H1 (cell line): ENCODE results near the gene PAWR. TPM values are rescaled to one million over a fixed set of nuclear protein-coding genes. Genes with fewer than 3 reads are reported as not detected.

ENCODE experiments used
- CTCF ChIA-PET: fragments of 300-600 bp; sonication (Branson Sonifier 250); formaldehyde crosslinking; loops from one replicate; lab custom pipeline; 2021; ENCODE audit not compliant: partially characterized antibody; lab: Charles Lee
- POLR2A ChIA-PET: fragments of 300-600 bp; sonication (Branson Sonifier 250); formaldehyde crosslinking; loops from one replicate; lab custom pipeline; 2021; ENCODE audit warnings: inconsistent platforms; ENCODE audit not compliant: partially characterized antibody; lab: Charles Lee
- DNase-seq, 2 experiments: peaks; one replicate each; pipeline versions ENCODE4 v3.0.0 to v3.0.0-alpha.2; 2010 to 2022; ENCODE audit warnings: low spot score in 2 of 2, low read depth in 1 of 2, mixed read lengths in 1 of 2
- FAIRE-seq: peaks from 2 replicates; lab custom pipeline; 2011; peaks lifted over from hg19 to GRCh38; lab: Jason Lieb, UNC
- H2AFZ ChIP-seq: 2 replicates; pipeline ENCODE4 v1.8.1; 2012; ENCODE audit warnings: low read length, inconsistent platforms
- H2AK5ac ChIP-seq: 2 replicates; pipeline ENCODE4 v1.6.1; 2013; ENCODE audit warnings: low read depth, low read length
- H2BK120ac ChIP-seq: replicated peaks from 2 replicates; pipeline ENCODE3; 2013; ENCODE audit warnings: low read depth, low read length, inconsistent platforms
- H2BK12ac ChIP-seq: 2 replicates; pipeline ENCODE4 v1.6.1; 2013; ENCODE audit warnings: low read depth, low read length
- H2BK15ac ChIP-seq: 2 replicates; pipeline ENCODE4 v1.6.1; 2013; ENCODE audit warnings: low read length
- H2BK20ac ChIP-seq: 2 replicates; pipeline ENCODE4 v1.6.1; 2013; ENCODE audit warnings: low read length
- H2BK5ac ChIP-seq: 2 replicates; pipeline ENCODE4 v1.6.1; 2013; ENCODE audit warnings: low read depth, low read length
- H3K14ac ChIP-seq: 2 replicates; pipeline ENCODE4 v1.6.1; 2013; ENCODE audit warnings: inconsistent platforms; ENCODE audit not compliant: insufficient read length
- H3K18ac ChIP-seq: 2 replicates; pipeline ENCODE4 v1.6.1; 2013; ENCODE audit warnings: low read length; ENCODE audit errors: extremely low read depth
- H3K23ac ChIP-seq: 2 replicates; pipeline ENCODE4 v1.6.1; 2013; ENCODE audit warnings: inconsistent platforms; ENCODE audit not compliant: insufficient read length
- H3K23me2 ChIP-seq: 2 replicates; pipeline ENCODE4 v1.6.1; 2013; ENCODE audit warnings: low read depth, low read length
- H3K27ac ChIP-seq: 2 replicates; pipeline ENCODE4 v1.6.1; 2011; ENCODE audit warnings: low read depth, low read length, inconsistent platforms
- H3K27me3 ChIP-seq, 4 experiments: replicated peaks in 1 of 4; 1 replicate in 1 of 4; 2 replicates in 3 of 4; pipeline versions ENCODE4 v1.6.1 to v1.8.1; 2011 to 2013; ENCODE audit warnings: low read length in 3 of 4, mild to moderate bottlenecking in 3 of 4, inconsistent platforms in 2 of 4, mixed read lengths in 2 of 4, moderate library complexity in 1 of 4; ENCODE audit not compliant: control insufficient read depth in 3 of 4, insufficient read depth in 3 of 4; ENCODE audit errors: extremely low read depth in 1 of 4
- H3K36me3 ChIP-seq, 4 experiments: 2 replicates each; pipeline versions ENCODE4 v1.6.1 to v1.8.1; 2011 to 2013; ENCODE audit warnings: mild to moderate bottlenecking in 4 of 4, low read length in 3 of 4, moderate library complexity in 2 of 4, control low read depth in 1 of 4, inconsistent platforms in 1 of 4; ENCODE audit not compliant: insufficient read depth in 4 of 4, control insufficient read depth in 2 of 4
- H3K4ac ChIP-seq: replicated peaks from 2 replicates; pipeline ENCODE3; 2013; ENCODE audit warnings: low read length, low read depth, mixed read lengths, inconsistent platforms; ENCODE audit not compliant: insufficient read length
- H3K4me1 ChIP-seq, 4 experiments: replicated peaks in 1 of 4; 1 replicate in 1 of 4; 2 replicates in 3 of 4; pipeline versions ENCODE4 v1.6.1 to v1.8.1; 2011 to 2013; ENCODE audit warnings: low read length in 3 of 4, inconsistent platforms in 2 of 4, mixed read lengths in 1 of 4; ENCODE audit not compliant: insufficient read depth in 4 of 4, control insufficient read depth in 3 of 4
- H3K4me2 ChIP-seq, 2 experiments: 2 replicates each; pipeline versions ENCODE4 v1.6.1 to v1.8.1; 2011 to 2013; ENCODE audit warnings: low read depth in 2 of 2, low read length in 2 of 2, control low read depth in 1 of 2, inconsistent platforms in 1 of 2, mild to moderate bottlenecking in 1 of 2; ENCODE audit not compliant: insufficient read depth in 1 of 2
- H3K4me3 ChIP-seq, 4 experiments: fragments of 200-600, 300-600 bp in 1 of 4; sonication (generic), shearing (Covaris generic), sonication (Bioruptor Twin) in 1 of 4; 2 replicates each; pipeline versions ENCODE4 v1.5.1 to v1.8.1; 2011 to 2016; ENCODE audit warnings: low read length in 4 of 4, low read depth in 3 of 4, control low read depth in 2 of 4, inconsistent platforms in 2 of 4, mild to moderate bottlenecking in 2 of 4, mixed read lengths in 1 of 4, moderate library complexity in 1 of 4; ENCODE audit not compliant: insufficient read depth in 2 of 4; ENCODE audit errors: extremely low read depth in 1 of 4
- H3K56ac ChIP-seq: replicated peaks from 2 replicates; pipeline ENCODE3; 2013; ENCODE audit warnings: low read depth, mild to moderate bottlenecking, mixed read lengths, low read length, inconsistent platforms; ENCODE audit not compliant: insufficient read length
- H3K79me1 ChIP-seq: 2 replicates; pipeline ENCODE4 v1.6.1; 2013; ENCODE audit warnings: low read depth, low read length, control low read depth
- H3K79me2 ChIP-seq, 2 experiments: 2 replicates each; pipeline versions ENCODE4 v1.6.1 to v1.8.1; 2012 to 2013; ENCODE audit warnings: low read length in 2 of 2, mild to moderate bottlenecking in 2 of 2, inconsistent platforms in 1 of 2; ENCODE audit not compliant: insufficient read depth in 2 of 2, control insufficient read depth in 1 of 2
- H3K9ac ChIP-seq, 4 experiments: replicated peaks in 1 of 4; 1 replicate in 1 of 4; 2 replicates in 3 of 4; pipeline versions ENCODE4 v1.6.1 to v1.8.1; 2011 to 2013; ENCODE audit warnings: low read depth in 3 of 4, low read length in 3 of 4, control low read depth in 2 of 4, mild to moderate bottlenecking in 2 of 4, moderate library complexity in 2 of 4, inconsistent platforms in 1 of 4; ENCODE audit errors: extremely low read depth in 1 of 4
- H3K9me3 ChIP-seq, 2 experiments: 2 replicates each; pipeline versions ENCODE4 v1.6.1 to v1.8.1; 2012 to 2013; ENCODE audit warnings: mild to moderate bottlenecking in 2 of 2, moderate library complexity in 2 of 2, control low read depth in 1 of 2, inconsistent platforms in 1 of 2, low read depth in 1 of 2, low read length in 1 of 2, mixed read lengths in 1 of 2; ENCODE audit not compliant: insufficient read depth in 2 of 2
- H4K20me1 ChIP-seq, 2 experiments: replicated peaks in 1 of 2; 2 replicates each; pipeline versions ENCODE3 to v1.8.1; 2011 to 2013; ENCODE audit warnings: inconsistent platforms in 2 of 2, low read length in 2 of 2, mild to moderate bottlenecking in 1 of 2; ENCODE audit not compliant: insufficient read depth in 2 of 2, control insufficient read depth in 1 of 2
- H4K5ac ChIP-seq: 2 replicates; pipeline ENCODE4 v1.6.1; 2013; ENCODE audit warnings: low read length, low read depth, mixed read lengths, inconsistent platforms; ENCODE audit not compliant: insufficient read length
- H4K8ac ChIP-seq: 2 replicates; pipeline ENCODE4 v1.8.0; 2013; ENCODE audit warnings: mild to moderate bottlenecking, moderate library complexity, low read length, inconsistent platforms; ENCODE audit not compliant: insufficient read depth; ENCODE audit errors: extremely low read depth
- H4K91ac ChIP-seq: replicated peaks from 2 replicates; pipeline ENCODE3; 2013; ENCODE audit warnings: low read length, mixed read lengths, inconsistent platforms; ENCODE audit not compliant: insufficient read length
- ASH2L ChIP-seq: fragments of 200-600, 300-600 bp; sonication (generic); IDR thresholded peaks from one replicate; pipeline ENCODE4 v1.7.1; 2017; ENCODE audit warnings: low read length
- BRCA1 ChIP-seq: IDR thresholded peaks from 2 replicates; pipeline ENCODE4 v1.6.1; 2012; ENCODE audit warnings: low read depth, low read length, improper control_type of control experiment
- E2F6 ChIP-seq: IDR thresholded peaks from 2 replicates; pipeline ENCODE4 v1.6.1; 2012; ENCODE audit warnings: inconsistent platforms
- FOSL1 ChIP-seq: IDR thresholded peaks from 2 replicates; pipeline ENCODE4 v1.6.1; 2011; ENCODE audit warnings: mild to moderate bottlenecking, low read depth, low read length, moderate library complexity; ENCODE audit not compliant: insufficient read depth
- GABPA ChIP-seq: IDR thresholded peaks from 2 replicates; pipeline ENCODE4 v1.6.1; 2011; ENCODE audit warnings: mild to moderate bottlenecking, low read length, moderate library complexity, borderline replicate concordance; ENCODE audit not compliant: insufficient read depth
- MAFK ChIP-seq: IDR thresholded peaks from 2 replicates; pipeline ENCODE4 v1.6.1; 2012; ENCODE audit warnings: low read depth, mild to moderate bottlenecking, improper control_type of control experiment, low read length
- RNF2 ChIP-seq: fragments of 200-900, 300-1000 bp; sonication (generic); IDR thresholded peaks from 2 replicates; pipeline ENCODE4 v1.7.1; 2016; ENCODE audit warnings: borderline replicate concordance, low read depth, mild to moderate bottlenecking, antibody characterized with exemption, low read length; ENCODE audit not compliant: poor library complexity, severe bottlenecking; ENCODE audit errors: missing control alignments
- SRF ChIP-seq: IDR thresholded peaks from 2 replicates; pipeline ENCODE4 v1.6.1; 2011; ENCODE audit warnings: mild to moderate bottlenecking, low read depth, low read length, moderate library complexity
- ZNF274 ChIP-seq: IDR thresholded peaks from 2 replicates; pipeline ENCODE4 v1.7.0; 2012; ENCODE audit warnings: low read length, borderline replicate concordance; ENCODE audit errors: extremely low read depth
- WGBS, 2 experiments: shearing (Covaris generic) in 1 of 2; methylation state at CpG; one replicate each; pipeline versions ENCODE4 v1.1.6 to v1.1.7; 2013 to 2015; ENCODE audit warnings: low lambda C conversion rate in 2 of 2, mixed read lengths in 2 of 2, inconsistent platforms in 1 of 2, low coverage in 1 of 2, missing lambda C conversion rate in 1 of 2; ENCODE audit not compliant: insufficient replicate concordance in 2 of 2, insufficient coverage in 1 of 2, insufficient read length in 1 of 2; ENCODE audit errors: extremely low coverage in 1 of 2, missing lambda C conversion rate in 1 of 2; 5-methylcytosine and 5-hydroxymethylcytosine counted together
- polyA plus RNA-seq, 7 experiments: library from polyadenylated mRNA; depleted of rRNA in 3 of 7; stranded (reverse) in 5 of 7; unstranded in 2 of 7; fragments of >200 nt in 5 of 7; fragments of 200-250 nt in 2 of 7; gene quantifications; 1 replicate in 5 of 7; 2 replicates in 1 of 7; 4 replicates in 1 of 7; pipeline versions ENCODE4 v1.2.1 to v1.2.3, GENCODE V29; 2011 to 2013; ENCODE audit warnings: missing spikeins in 2 of 7, mixed read lengths in 2 of 7
- total RNA-seq: library from RNA; stranded (reverse); fragmentation: NEBNext Ultra II Directional; extraction: Animal tissue kit (Norgen Biotek cat#: 25700); gene quantifications from 2 replicates; pipeline ENCODE4 v1.2.1, GENCODE V29; 2021

PAWR gene
- total and polyA plus RNA-seq, 2 of the 8 experiments (the other 6 are each of a cell fraction or from before 2014, with no cell fraction given): 28.3 to 327 TPM

GRCh38 chr12:79681008-79681590 is 9.7 kb downstream of the PAWR start:
- ChIA-PET CTCF (interaction anchor here (1.2 to 1.7 kb wide), 2 partner anchors 7 to 10 kb away, joined by 3 read pairs; partner anchors contain the start of gene PAWR), POLR2A (interaction anchor here (1.7 to 3.6 kb wide), 3 partner anchors 9 to 19 kb away, joined by 4 to 21 read pairs (median 5); partner anchors contain the start of gene PAWR)
- no peak overlapping the region for H2BK12ac ChIP-seq
- no peaks in the 10 kb centered on the region for H3K23me2 ChIP-seq
- H4K20me1 ChIP-seq: peaks cover 20 to 52% of the 10 kb centered on the region in 2 experiments
- no peak overlapping the region for H4K91ac ChIP-seq
- peaks cover 0 to 29% (median 10%) of the 10 kb centered on the region in 4 experiments; a peak in 6 of 7 replicates for H3K4me1 ChIP-seq
- H2BK15ac ChIP-seq: no peak overlapping the region
- H3K4me3 ChIP-seq: peak overlapping the region in 1 of 4 experiments; percentile 34; a peak in 1 of 8 replicates
- H3K9ac ChIP-seq: no peak overlapping the region
- H3K27ac ChIP-seq: no peak overlapping the region
- no peak overlapping the region for H3K14ac ChIP-seq
- FAIRE-seq (no peak), DNase-seq (no peak)
- H3K4me2 ChIP-seq: peak overlapping the region; percentile 47 to 56; a peak in 3 of 4 replicates
- no peak overlapping the region for H2BK20ac ChIP-seq
- H3K36me3 ChIP-seq: peaks cover 0 to 14% (median 0%) of the 10 kb centered on the region in 4 experiments; a peak in 1 of 8 replicates
- no peak overlapping the region for H3K56ac ChIP-seq
- no peak overlapping the region for H3K4ac ChIP-seq
- H3K27me3 ChIP-seq: no peaks in the 10 kb centered on the region
- H2AFZ ChIP-seq: no peak overlapping the region
- no peaks in the 10 kb centered on the region for H3K79me1 ChIP-seq
- no peak overlapping the region for H2AK5ac ChIP-seq
- H3K23ac ChIP-seq: no peak overlapping the region
- H3K18ac ChIP-seq: no peak overlapping the region
- TF ChIP-seq RNF2: no peak
- TF ChIP-seq ZNF274: no peak
- no peak for TF ChIP-seq E2F6
- no peak for TF ChIP-seq SRF
- TF ChIP-seq FOSL1: no peak
- TF ChIP-seq GABPA: no peak
- TF ChIP-seq ASH2L: no peak
- TF ChIP-seq MAFK: 0 out of 2 replicates have a peak, but pooled peaks have one; percentile 16
- TF ChIP-seq BRCA1: no peak
- peak overlapping the region; percentile 31 for H4K5ac ChIP-seq
- no peak overlapping the region for H2BK120ac ChIP-seq
- H4K8ac ChIP-seq: no peak overlapping the region
- 83% methylated on average over 2 of the region's 2 CpGs; no CpG with 5 or more reads in 1 of the 2 experiments for WGBS, 2 experiments
- H3K79me2 ChIP-seq: peaks cover 62 to 100% of the 10 kb centered on the region in 2 experiments
- H2BK5ac ChIP-seq: no peak overlapping the region
- no peaks in the 10 kb centered on the region for H3K9me3 ChIP-seq
